T1000 (cell line): ENCODE results near the gene OPN5.

Experiments
- DNase-seq: peaks from one replicate; lab custom pipeline; 2025; ENCODE audit warnings: mixed read lengths; lab: John Stamatoyannopoulos, UW

The OPN5 gene

DNA sequence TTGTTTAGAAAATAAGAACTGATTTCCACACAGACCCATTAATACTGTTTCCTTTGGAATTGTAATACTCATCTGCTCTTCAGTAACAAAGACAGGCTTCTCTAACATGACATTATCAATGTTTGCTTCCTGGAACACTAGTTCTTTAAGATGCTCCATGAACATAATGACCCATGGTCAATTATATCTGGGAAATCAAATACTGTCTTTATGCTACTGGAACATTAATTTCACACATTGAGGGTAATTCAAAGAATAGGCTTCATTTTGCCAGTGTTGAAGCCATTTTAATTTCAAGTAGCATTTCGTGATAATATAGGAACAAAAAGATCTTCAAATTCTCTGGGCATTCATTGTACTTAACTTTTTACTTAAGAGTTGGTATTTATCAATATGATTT lies 80.9 kb downstream of the OPN5 start:
- DNase-seq = no peak

DNA sequence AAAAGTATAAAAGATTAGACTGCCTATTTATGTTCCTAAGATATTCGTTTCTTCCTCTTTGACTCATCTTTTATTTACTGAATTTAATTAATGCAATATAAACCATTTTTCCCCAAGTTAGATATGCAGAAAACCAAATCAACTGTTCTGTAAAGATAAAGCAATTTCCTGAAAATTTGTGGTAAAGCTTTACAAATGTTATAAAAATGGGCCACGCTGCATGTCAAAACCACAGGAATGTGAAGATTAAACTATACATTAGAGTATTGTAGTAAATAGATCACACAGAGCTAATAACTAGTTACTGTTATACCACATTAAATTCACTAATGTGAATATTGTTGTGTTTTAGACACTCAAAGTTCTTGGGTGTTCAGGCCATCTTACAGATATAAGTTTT lies 83.4 kb downstream of the OPN5 start:
- no peak for DNase-seq

GRCh38 chr6:47875593-47875992 lies 93.8 kb downstream of the OPN5 start:
- no peak for DNase-seq
